ENCODE measurements around the gene PBX2.
"Not testable (repeated sequence)": the region's sequence is repeated elsewhere in the genome, so short reads cannot be mapped to it uniquely, and the experiment has no call there.

The PBX2 gene

DNA sequence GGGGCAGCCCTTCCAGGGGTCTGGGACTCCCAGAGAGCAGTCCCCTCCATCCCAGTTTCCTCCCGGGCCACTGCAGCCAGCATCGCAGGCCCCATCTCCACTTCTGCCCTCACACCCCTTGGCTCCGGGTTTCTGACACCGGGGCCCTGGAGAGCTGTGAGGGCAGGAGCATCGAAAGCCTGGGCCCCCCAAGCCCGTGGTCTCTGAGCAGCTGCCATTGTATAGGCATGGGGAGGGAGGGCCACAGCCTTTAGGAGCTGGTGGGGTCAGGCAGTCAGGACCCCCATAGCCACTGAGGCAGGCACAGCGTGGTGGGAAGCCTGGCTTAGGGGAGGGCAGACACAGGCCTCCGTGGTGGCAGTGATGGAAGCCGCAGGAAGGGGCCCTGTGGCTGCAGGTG is 12.2 kb upstream of the PBX2 start:
- DNase-seq (ENCODE audit: low spot score), result no peak

GRCh38 chr6:32200711-32201475 is 10.9 kb upstream of the PBX2 start:
- DNase-seq (ENCODE audit: low spot score), result no peak

- DNase-seq (ENCODE audit: low spot score), result no peak
Observed at GRCh38 chr6:32198866-32199265, 8.9 kb upstream of the PBX2 start.

GRCh38 chr6:32198345-32198696 is 8.3 kb upstream of the PBX2 start:
- no peak for DNase-seq (ENCODE audit: low spot score)

- DNase-seq (ENCODE audit: low spot score), result peak; percentile 62
Observed at GRCh38 chr6:32196682-32197616, 6.9 kb upstream of the PBX2 start.

GRCh38 chr6:32195902-32196681 is 6.1 kb upstream of the PBX2 start:
- DNase-seq (ENCODE audit: low spot score), result peak; percentile 92

- peak; percentile 100 for DNase-seq (ENCODE audit: low spot score)
Observed at GRCh38 chr6:32195652-32195901, 5.6 kb upstream of the PBX2 start.

DNA sequence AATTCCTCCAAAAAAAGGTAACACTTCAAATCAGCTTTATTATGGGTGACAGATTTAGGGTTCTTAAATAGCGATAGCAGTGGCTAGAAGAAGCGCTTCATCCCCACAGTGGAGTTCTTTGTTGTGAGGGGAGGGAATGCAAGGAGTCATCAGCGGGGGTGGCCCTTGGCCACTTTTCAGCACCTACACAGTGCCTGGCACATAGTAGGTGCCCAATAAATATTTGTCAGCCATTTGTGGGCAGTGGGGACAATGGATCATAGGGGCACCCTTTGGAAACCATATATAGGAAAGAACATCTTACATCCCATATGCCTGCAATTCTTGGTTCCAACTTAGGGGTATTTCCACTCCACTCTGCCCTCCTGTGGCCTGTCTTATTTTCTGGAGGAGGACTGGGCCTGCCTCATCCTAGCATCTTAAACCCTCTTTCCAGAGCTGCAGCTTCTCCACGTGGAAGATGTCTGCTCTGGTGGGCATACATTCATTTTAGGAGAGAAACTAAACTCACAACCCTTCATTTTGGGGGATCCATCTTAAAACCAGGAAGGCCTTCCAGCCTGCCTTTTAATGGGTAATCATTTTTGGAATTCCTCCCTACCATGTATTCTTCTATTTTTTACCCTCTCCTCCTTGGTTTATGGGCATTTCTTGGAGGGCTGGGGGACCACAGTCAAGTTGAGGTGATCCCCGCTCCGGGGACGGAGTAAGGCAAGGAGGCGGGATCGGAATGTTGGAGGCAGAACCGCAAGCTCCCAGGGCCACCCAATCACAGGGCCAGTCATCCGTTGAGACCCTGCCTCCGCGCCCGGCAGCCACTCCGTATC is 5.0 kb upstream of the PBX2 start:
- DNase-seq (ENCODE audit: low spot score), result no peak

DNA sequence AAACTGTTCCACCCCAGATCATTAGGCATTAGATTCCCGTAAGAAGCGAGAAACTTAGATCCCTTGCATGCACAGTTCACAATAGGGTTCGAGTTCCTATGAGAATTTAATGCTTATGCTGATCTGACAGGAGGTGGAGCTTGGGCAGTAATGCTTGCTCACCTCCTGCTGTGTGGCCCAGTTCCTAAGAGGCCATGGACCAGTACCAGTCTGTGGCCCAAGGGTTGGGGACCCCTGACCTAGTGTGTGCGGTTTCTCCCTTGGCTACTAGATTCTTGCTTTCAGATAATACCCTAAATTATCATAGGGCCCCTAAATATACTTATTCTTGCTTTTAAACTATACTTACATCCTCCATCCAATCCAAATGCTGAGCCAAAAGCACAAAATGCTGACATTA is 4.4 kb upstream of the PBX2 start:
- no peak for DNase-seq (ENCODE audit: low spot score)

GRCh38 chr6:32193096-32193495 is 3.1 kb upstream of the PBX2 start:
- DNase-seq (ENCODE audit: low spot score), result not testable (repeated sequence)

DNA sequence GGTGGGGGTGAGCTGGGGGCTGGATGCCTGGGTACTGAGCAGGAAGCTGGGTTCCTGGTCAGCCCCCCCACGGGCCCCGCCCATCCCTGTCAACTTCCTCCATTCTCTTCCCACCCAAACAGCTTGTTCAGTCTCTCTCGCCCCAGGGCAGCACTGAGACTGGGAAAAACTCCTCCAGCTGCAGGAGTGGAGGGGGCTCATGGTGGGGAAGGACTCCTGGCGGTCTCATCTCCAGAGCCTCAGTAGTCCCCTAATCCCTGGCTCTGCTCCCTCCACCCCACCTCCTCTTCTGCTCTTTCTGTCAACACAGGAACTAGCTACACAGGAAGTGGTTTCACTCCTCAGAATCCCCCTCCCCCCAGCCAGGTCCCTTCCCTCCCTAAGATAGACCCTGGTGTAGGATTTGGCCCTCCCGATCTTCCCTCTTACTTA is 2.6 kb upstream of the PBX2 start, which contains the start of gene GPSM3:
GPSM3 (minus strand) TSS at position 36 of the 432 bp plus-strand sequence. CDS start 130 bp downstream, outside the sequence.
- no peak for DNase-seq (ENCODE audit: low spot score)

GRCh38 chr6:32191696-32192607 is 1.9 kb upstream of the PBX2 start:
- DNase-seq (ENCODE audit: low spot score), result no peak

- peak; percentile 48 for DNase-seq (ENCODE audit: low spot score)
Observed at GRCh38 chr6:32190911-32191677, 1.1 kb upstream of the PBX2 start.

DNA sequence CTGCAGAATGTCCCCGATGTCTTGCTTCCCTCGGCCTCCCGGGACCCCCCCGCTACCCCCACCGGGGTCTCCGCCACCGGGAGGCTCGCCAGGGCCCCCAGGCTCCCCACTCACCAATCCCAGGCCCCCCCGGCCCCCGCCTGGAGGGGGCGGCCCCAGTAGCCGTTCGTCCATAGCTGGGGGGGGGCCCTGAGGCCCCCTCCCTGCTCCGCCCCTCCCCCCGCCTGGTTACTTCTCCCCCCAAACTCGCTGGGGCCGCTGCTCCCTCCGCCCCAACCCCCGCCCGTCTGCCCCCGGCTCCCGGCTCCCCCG is 304 bp downstream of the PBX2 start:
- DNase-seq (ENCODE audit: low spot score), result no peak

- no peak for DNase-seq (ENCODE audit: low spot score)
Observed at GRCh38 chr6:32189069-32189741, 797 bp downstream of the PBX2 start.

- DNase-seq (ENCODE audit: low spot score), result no peak
Observed at GRCh38 chr6:32188381-32189068, 1.5 kb downstream of the PBX2 start.

- not testable (repeated sequence) for DNase-seq (ENCODE audit: low spot score)
Observed at GRCh38 chr6:32187725-32188380, 2.1 kb downstream of the PBX2 start.

DNA sequence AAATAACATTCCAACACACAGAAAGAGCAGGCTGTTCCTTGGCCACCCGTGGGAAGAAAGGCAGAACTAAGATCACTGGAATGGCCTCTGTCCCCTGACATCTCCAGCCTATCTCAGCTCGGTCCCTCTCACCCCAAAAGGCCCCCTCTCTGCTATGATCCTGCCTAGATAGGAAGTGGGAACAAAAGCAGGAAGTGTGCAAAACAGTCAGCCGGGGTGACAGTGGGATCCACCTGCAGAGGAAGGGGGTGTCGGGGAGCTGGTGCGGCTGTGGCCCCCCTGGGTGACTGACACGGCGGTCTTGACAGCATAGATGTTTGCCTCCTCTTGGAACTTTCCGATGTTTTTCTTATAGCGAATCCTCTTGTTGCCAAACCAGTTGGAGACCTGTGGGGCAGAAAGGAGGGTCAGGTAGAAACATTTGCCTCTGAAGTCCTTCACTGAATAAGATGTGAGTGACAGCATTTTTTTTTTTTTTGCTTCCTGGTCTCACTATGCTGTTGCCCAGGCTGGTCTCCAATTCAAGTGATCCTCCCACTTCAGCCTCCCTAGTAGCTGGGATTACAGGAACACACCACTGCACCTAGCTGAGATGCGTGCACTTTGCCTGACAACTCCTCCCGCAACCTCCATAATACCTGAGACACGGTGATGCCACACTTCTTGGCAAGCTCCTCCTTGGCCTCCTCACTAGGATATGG is 2.8 kb downstream of the PBX2 start:
- DNase-seq (ENCODE audit: low spot score), result no peak
